ENCODE data around the gene OSBP2. TPM values are rescaled to one million over a fixed set of nuclear protein-coding genes. Genes with fewer than 3 reads are reported as not detected.
A peak's percentile ranks its signal among the peaks of the same experiment; 100 is the strongest.

Gene OSBP2
- total and polyA plus RNA-seq, 10 donors: 0.38 to 41.4 (median 6.5) TPM

GRCh38 chr22:30940685-30941362 is 246.2 kb downstream of the OSBP2 start:
- intact Hi-C loops (cut with DNase I; ENCODE audit: low total_unique reads): no loop called here
- Histone ChIP-seq H3K4me3 (peak overlapping the region in 1 of 8 donors; percentile 21), H3K27me3 (replicated peaks in 1 of 7) (no peaks in the 10 kb centered on the region), H3K9me3 (no peaks in the 10 kb centered on the region), H3K4me1 (peaks cover 0 to 18% (median 0%) of the 10 kb centered on the region in 6 donors), H3K27ac (peak overlapping the region in 4 of 8 donors; percentile 20 to 73 (median 50)), H3K36me3 (peaks cover 11 to 100% (median 99%) of the 10 kb centered on the region in 6 donors)
- no peak for DNase-seq
- TF ChIP-seq POLR2AphosphoS5 (IDR thresholded peaks at IDR 0.05) (peak in 2 of 3 donors; percentile 33 to 41), POLR2A (IDR thresholded peaks at IDR 0.05) (no peak)
- 38 to 59% (median 57%) methylated on average over 6 to 7 of the region's 7 CpGs for whole genome bisulfite sequencing, 5 donors

- WGBS, 5 donors: 82 to 95% (median 90%) methylated on average over 7 to 11 of the region's 11 CpGs
- DNase-seq: no peak
- Histone ChIP-seq H3K9me3 (no peaks in the 10 kb centered on the region), H3K4me1 (peaks cover 0 to 18% (median 0%) of the 10 kb centered on the region in 6 donors), H3K27me3 (replicated peaks in 1 of 7) (no peaks in the 10 kb centered on the region), H3K27ac (peak overlapping the region in 4 of 8 donors; percentile 20 to 73 (median 50)), H3K36me3 (peaks cover 11 to 100% (median 99%) of the 10 kb centered on the region in 6 donors), H3K4me3 (no peak overlapping the region)
- intact Hi-C loops (cut with DNase I; ENCODE audit: low total_unique reads): no loop called here
- no peak for TF ChIP-seq CTCF (IDR thresholded peaks at IDR 0.05 in 8 of 11, conservative IDR thresholded peaks at IDR 0.05 in 3 of 11)
- TF ChIP-seq POLR2A (IDR thresholded peaks at IDR 0.05): no peak
- no peak for TF ChIP-seq POLR2AphosphoS5 (IDR thresholded peaks at IDR 0.05)
These were observed 246.7 kb downstream of the OSBP2 start for GRCh38 chr22:30941363-30941740.

- Histone ChIP-seq H3K4me1 (peaks cover 0 to 28% (median 6%) of the 10 kb centered on the region in 6 donors), H3K36me3 (peaks cover 4 to 100% (median 94%) of the 10 kb centered on the region in 6 donors), H3K27ac (no peak overlapping the region), H3K27me3 (replicated peaks in 1 of 7) (no peaks in the 10 kb centered on the region), H3K4me3 (no peak overlapping the region), H3K9me3 (no peaks in the 10 kb centered on the region)
- intact Hi-C loops (cut with DNase I; ENCODE audit: low total_unique reads): no loop called here
- no peak for TF ChIP-seq POLR2A (IDR thresholded peaks at IDR 0.05)
- no peak for TF ChIP-seq POLR2AphosphoS5 (IDR thresholded peaks at IDR 0.05)
- no peak for TF ChIP-seq CTCF (IDR thresholded peaks at IDR 0.05 in 8 of 11, conservative IDR thresholded peaks at IDR 0.05 in 3 of 11)
- WGBS, 5 donors: 39 to 55% (median 48%) methylated on average over 3 of the region's 3 CpGs
- DNase-seq: no peak
These were observed 248.7 kb downstream of the OSBP2 start for GRCh38 chr22:30943368-30943767.

- no peak overlapping the region for H3K4me3 ChIP-seq
- intact Hi-C loops (cut with DNase I; ENCODE audit: low total_unique reads): loop anchor here (5.0 kb wide), 1 partner anchor 142 kb away; no protein-coding TSS in a partner anchor
- peaks cover 0 to 30% (median 6%) of the 10 kb centered on the region in 6 donors for H3K4me1 ChIP-seq
- no peak for TF ChIP-seq POLR2AphosphoS5 (IDR thresholded peaks at IDR 0.05)
- TF ChIP-seq CTCF (IDR thresholded peaks at IDR 0.05 in 8 of 11, conservative IDR thresholded peaks at IDR 0.05 in 3 of 11): no peak
- no peak for TF ChIP-seq POLR2A (IDR thresholded peaks at IDR 0.05)
- DNase-seq: no peak
- no peaks in the 10 kb centered on the region for H3K9me3 ChIP-seq
- no peaks in the 10 kb centered on the region for H3K27me3 ChIP-seq (replicated peaks in 1 of 7)
- H3K36me3 ChIP-seq: peaks cover 8 to 100% (median 91%) of the 10 kb centered on the region in 6 donors
- WGBS, 5 donors: 95 to 98% (median 97%) methylated on average over 4 of the region's 4 CpGs
- H3K27ac ChIP-seq: no peak overlapping the region
These were observed 250.3 kb downstream of the OSBP2 start for GRCh38 chr22:30944986-30945385.
